WTC11 (cell line): ENCODE results near the gene FGFRL1.

Experiments used
- CREB1 ChIP-seq: sonication (generic); formaldehyde crosslinking; IDR thresholded peaks from 2 replicates; pipeline ENCODE4 v1.8.0; 2023; ENCODE audit warnings: mild to moderate bottlenecking, missing genetic modification reagents
- CREM ChIP-seq: sonication (generic); formaldehyde crosslinking; IDR thresholded peaks from 2 replicates; pipeline ENCODE4 v1.8.1; 2022; ENCODE audit warnings: mild to moderate bottlenecking, missing genetic modification reagents, moderate library complexity
- CTCF ChIP-seq: fragments of 200-600 bp; IDR thresholded peaks from 2 replicates; pipeline ENCODE4 v1.8.0; 2022; ENCODE audit warnings: antibody characterized with exemption
- NR1H2 ChIP-seq: sonication (generic); formaldehyde crosslinking; IDR thresholded peaks from 2 replicates; pipeline ENCODE4 v1.9.0; 2021; ENCODE audit warnings: mild to moderate bottlenecking, moderate library complexity, missing genetic modification reagents
- PREB ChIP-seq: sonication (generic); formaldehyde crosslinking; IDR thresholded peaks from 2 replicates; pipeline ENCODE4 v1.8.1; 2022; ENCODE audit warnings: mild to moderate bottlenecking, missing genetic modification reagents, moderate library complexity, borderline replicate concordance
- TEAD4 ChIP-seq: sonication (generic); formaldehyde crosslinking; IDR thresholded peaks from 2 replicates; pipeline ENCODE4 v1.8.0; 2022; ENCODE audit warnings: mild to moderate bottlenecking, missing genetic modification reagents
- ZNF671 ChIP-seq: fragments of 250-450 bp; sonication (Bioruptor Pico); IDR thresholded peaks from 2 replicates; pipeline ENCODE4 v1.8.0; 2021; ENCODE audit warnings: mild to moderate bottlenecking
- TF ChIP-seq, protein P1 (sequence below): sonication (generic); formaldehyde crosslinking; IDR thresholded peaks from 2 replicates; pipeline ENCODE4 v1.8.1; 2022; ENCODE audit warnings: missing genetic modification reagents, borderline replicate concordance
- TF ChIP-seq, protein P2 (sequence below): sonication (generic); formaldehyde crosslinking; IDR thresholded peaks from 2 replicates; pipeline ENCODE4 v1.8.1; 2023; ENCODE audit warnings: mild to moderate bottlenecking, missing genetic modification reagents, moderate library complexity
- TF ChIP-seq, protein P3 (sequence below): sonication (generic); formaldehyde crosslinking; IDR thresholded peaks from 2 replicates; pipeline ENCODE4 v1.8.1; 2023; ENCODE audit warnings: mild to moderate bottlenecking, missing genetic modification reagents
- TF ChIP-seq, protein P4 (sequence below): sonication (generic); formaldehyde crosslinking; IDR thresholded peaks from 2 replicates; pipeline ENCODE4 v1.8.1; 2023; ENCODE audit warnings: mild to moderate bottlenecking, moderate library complexity, missing genetic modification reagents

- TF ChIP-seq, protein P1, sequence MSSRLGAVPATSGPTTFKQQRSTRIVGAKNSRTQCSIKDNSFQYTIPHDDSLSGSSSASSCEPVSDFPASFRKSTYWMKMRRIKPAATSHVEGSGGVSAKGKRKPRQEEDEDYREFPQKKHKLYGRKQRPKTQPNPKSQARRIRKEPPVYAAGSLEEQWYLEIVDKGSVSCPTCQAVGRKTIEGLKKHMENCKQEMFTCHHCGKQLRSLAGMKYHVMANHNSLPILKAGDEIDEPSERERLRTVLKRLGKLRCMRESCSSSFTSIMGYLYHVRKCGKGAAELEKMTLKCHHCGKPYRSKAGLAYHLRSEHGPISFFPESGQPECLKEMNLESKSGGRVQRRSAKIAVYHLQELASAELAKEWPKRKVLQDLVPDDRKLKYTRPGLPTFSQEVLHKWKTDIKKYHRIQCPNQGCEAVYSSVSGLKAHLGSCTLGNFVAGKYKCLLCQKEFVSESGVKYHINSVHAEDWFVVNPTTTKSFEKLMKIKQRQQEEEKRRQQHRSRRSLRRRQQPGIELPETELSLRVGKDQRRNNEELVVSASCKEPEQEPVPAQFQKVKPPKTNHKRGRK (CRISPR knock-in tag) = no peak
- no peak for TF ChIP-seq TEAD4
- no peak for TF ChIP-seq CREM (CRISPR knock-in tag)
- TF ChIP-seq CREB1 (CRISPR knock-in tag) = no peak
- no peak for TF ChIP-seq CTCF
- TF ChIP-seq, protein P2, sequence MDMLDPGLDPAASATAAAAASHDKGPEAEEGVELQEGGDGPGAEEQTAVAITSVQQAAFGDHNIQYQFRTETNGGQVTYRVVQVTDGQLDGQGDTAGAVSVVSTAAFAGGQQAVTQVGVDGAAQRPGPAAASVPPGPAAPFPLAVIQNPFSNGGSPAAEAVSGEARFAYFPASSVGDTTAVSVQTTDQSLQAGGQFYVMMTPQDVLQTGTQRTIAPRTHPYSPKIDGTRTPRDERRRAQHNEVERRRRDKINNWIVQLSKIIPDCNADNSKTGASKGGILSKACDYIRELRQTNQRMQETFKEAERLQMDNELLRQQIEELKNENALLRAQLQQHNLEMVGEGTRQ (CRISPR knock-in tag) = no peak
- TF ChIP-seq, protein P3, sequence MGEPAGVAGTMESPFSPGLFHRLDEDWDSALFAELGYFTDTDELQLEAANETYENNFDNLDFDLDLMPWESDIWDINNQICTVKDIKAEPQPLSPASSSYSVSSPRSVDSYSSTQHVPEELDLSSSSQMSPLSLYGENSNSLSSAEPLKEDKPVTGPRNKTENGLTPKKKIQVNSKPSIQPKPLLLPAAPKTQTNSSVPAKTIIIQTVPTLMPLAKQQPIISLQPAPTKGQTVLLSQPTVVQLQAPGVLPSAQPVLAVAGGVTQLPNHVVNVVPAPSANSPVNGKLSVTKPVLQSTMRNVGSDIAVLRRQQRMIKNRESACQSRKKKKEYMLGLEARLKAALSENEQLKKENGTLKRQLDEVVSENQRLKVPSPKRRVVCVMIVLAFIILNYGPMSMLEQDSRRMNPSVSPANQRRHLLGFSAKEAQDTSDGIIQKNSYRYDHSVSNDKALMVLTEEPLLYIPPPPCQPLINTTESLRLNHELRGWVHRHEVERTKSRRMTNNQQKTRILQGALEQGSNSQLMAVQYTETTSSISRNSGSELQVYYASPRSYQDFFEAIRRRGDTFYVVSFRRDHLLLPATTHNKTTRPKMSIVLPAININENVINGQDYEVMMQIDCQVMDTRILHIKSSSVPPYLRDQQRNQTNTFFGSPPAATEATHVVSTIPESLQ = no peak
- TF ChIP-seq, protein P4, sequence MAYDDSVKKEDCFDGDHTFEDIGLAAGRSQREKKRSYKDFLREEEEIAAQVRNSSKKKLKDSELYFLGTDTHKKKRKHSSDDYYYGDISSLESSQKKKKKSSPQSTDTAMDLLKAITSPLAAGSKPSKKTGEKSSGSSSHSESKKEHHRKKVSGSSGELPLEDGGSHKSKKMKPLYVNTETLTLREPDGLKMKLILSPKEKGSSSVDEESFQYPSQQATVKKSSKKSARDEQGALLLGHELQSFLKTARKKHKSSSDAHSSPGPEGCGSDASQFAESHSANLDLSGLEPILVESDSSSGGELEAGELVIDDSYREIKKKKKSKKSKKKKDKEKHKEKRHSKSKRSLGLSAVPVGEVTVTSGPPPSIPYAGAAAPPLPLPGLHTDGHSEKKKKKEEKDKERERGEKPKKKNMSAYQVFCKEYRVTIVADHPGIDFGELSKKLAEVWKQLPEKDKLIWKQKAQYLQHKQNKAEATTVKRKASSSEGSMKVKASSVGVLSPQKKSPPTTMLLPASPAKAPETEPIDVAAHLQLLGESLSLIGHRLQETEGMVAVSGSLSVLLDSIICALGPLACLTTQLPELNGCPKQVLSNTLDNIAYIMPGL (CRISPR knock-in tag) = no peak
- no peak for TF ChIP-seq ZNF671 (CRISPR knock-in tag)
- TF ChIP-seq PREB (CRISPR knock-in tag) = no peak
- TF ChIP-seq NR1H2 = no peak
Measured at GRCh38 chr4:997375-998071, 13.9 kb upstream of the FGFRL1 start.
